HG02588 (cell line): ENCODE results near the gene ANKS1B.
"Not testable (repeated sequence)": the region's sequence is repeated elsewhere in the genome, so short reads cannot be mapped to it uniquely, and the experiment has no call there.

Experiments
- ATAC-seq: cut with Tn5 transposase; IDR thresholded peaks from one replicate; pipeline ENCODE4 v1.9.1; 2021; ENCODE audit warnings: mild to moderate bottlenecking, moderate library complexity; ENCODE audit not compliant: unreplicated experiment

ANKS1B gene

DNA sequence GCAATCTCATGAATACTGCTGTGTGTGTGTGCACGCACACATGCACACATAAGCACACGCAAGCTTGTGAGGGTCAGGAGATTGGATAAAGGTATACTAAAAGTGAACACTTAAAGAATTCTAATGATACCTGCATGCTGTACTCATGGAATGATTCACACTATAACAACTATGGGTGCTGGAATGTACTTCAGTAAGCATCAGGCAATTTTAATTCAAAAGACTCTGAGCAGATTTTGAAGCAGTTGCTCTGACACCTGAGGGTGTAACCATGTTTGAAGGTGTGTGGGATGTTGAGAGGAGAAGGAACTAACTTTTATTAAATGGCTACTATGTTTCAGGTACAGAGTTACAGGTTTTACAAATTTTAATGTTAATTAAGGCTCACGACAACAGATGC is 275.6 kb downstream of the ANKS1B start:
- no peak for ATAC-seq

DNA sequence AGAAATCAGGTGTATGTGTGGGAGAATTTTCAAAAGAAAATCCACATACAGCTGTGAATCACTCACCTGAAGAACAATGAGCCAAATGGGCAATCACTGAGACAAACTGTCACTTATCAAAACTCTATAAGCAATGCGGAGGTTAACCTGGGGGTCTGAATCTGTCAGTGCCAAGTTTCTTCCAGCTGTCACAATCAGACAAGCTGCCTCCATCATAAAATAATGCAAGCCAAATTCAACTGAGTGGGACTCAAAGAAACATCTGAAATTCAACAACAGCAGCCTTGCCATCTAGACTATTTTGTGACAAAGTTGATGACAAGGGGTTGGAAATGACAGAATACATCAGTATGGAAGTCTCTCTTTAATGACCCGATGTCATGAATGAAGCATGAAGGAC is 276.9 kb downstream of the ANKS1B start:
- no peak for ATAC-seq

- no peak for ATAC-seq
These were observed 277.8 kb downstream of the ANKS1B start for GRCh38 chr12:99706736-99707473.

- ATAC-seq: no peak
These were observed 280.3 kb downstream of the ANKS1B start for GRCh38 chr12:99704458-99704857.

DNA sequence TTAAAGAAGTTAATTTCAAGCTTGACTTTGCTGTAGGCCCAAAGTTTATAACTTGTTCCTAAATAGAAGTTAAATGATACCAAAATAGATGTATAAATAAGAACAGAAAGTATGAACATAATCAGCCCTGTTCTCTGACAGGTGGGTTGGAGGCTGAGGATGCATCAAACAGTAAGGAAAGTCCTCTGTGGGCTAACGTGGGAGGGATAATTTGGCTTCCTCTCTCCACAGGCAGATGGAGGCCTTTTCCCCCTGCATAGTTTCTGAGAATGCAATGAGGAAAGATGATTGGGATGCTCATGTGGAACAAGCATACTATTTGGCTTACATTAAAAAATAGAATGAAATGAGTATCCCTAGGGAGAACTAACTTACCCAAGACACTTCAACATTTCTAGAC is 280.7 kb downstream of the ANKS1B start:
- no peak for ATAC-seq

- ATAC-seq: no peak
These were observed 284.7 kb downstream of the ANKS1B start for GRCh38 chr12:99700032-99700431.

GRCh38 chr12:99695050-99695449 is 289.7 kb downstream of the ANKS1B start:
- no peak for ATAC-seq

- ATAC-seq: no peak
These were observed 298.6 kb downstream of the ANKS1B start for GRCh38 chr12:99686142-99686541.

GRCh38 chr12:99680276-99680675 is 304.5 kb downstream of the ANKS1B start:
- ATAC-seq: no peak

DNA sequence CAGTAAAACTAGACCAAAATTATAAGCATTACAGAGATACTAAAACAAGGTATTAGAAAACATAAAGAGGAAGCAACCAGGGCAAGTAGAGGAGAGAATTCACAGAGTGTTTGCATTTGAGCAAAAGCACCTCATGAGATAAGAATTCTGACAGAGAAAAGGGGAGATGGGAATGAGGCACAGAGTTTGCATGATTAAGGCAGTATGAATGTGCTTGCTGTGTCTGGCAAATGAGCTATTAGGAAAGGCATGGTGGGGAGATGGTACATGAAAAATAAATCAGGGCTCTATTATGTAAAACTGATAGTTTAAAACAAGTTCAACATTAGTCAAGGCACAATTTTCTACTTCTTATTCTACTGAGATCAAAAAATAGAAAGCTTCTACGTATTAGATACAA is 314.1 kb downstream of the ANKS1B start:
- ATAC-seq: no peak

DNA sequence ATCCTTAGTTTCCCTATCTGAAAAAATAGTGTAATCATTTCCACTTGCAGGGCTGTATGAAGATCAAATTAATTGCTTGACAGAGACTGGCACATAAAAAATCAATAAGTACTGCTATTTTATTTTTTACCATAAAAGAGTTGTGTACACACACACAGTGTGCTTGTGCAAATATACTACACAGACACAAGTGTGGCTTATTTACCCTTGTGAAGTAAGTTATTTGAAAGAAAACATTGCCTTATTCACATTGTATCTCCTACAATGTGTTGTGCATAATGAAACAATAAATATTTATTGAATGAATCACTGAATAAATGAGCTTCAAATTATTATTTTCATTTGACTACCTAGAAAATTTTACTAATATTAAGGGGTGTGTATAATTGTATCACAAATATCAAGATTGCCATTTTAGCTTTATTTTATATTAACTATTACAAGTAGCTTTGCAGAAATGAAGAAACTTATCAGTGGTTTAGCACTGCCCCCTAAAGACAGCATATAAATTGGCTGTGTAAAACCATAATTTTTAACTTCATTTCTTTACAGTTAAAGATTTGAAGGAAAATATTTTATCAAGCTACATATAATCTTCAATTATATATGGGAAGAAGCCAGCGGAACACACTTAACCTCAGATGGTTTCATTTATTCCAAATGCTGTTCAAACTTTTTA is 325.9 kb downstream of the ANKS1B start:
- ATAC-seq: no peak

DNA sequence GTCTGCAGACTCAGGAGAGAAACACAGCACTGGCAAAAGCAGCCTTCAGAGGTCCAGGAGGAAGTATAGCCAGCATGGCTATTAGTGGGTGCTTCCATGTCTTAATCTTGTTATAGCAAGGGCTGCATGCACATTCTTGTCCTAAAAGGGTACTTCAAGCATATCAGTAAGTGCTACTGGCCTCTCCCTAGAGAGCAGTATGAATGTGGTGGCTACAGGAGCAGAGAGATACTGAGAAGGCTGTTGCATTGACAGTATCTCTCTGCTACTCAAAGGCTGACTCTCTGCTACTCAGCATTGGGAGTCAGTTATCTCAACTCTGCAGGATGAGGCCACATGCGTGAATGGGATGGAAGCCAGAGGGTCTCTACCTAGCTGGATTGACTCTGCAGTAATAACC is 335.2 kb downstream of the ANKS1B start:
- no peak for ATAC-seq

DNA sequence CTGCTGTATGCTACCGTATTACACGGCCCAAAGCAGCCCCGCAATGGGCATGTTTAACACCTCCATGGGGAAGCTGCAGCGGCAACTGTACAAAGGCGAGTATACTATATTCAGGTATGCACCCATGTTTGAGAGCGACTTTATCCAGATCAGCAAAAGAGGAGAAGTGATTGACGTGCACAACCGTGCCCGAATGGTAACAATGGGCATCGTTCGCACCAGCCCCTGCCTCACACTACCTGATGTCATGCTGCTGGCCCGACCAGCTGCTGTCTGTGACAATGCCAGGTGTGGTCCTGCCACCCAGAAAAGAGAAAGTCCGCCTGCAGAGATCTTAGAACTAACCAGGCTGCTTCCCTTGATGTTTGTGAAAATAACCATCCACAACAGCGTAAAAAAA is 336.6 kb downstream of the ANKS1B start:
- no peak for ATAC-seq

DNA sequence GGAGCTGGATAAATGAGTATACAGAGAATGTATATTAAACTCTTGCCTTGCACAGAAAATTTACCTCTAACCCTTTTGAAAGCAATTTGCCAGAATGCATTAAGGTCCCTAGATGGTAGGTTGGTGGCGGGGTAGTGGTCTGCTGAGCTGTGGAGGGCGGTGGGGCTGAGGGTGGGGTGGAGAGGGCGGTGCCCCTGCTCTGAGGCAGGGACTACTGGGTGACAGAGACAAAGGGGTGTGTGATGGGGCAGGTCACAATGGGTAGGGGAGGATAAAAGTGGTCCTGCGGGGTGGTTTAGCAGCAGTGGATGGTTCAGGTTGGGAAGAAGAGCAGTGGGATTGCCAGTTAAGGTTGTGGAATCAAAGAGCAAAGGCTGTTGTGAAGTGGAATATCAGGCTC is 337.3 kb downstream of the ANKS1B start, which contains the start of gene GARIN6:
GARIN6 (plus strand) TSS at position 301 of the 400 bp plus-strand sequence. CDS start 422 bp downstream, outside the sequence.
- no peak for ATAC-seq

DNA sequence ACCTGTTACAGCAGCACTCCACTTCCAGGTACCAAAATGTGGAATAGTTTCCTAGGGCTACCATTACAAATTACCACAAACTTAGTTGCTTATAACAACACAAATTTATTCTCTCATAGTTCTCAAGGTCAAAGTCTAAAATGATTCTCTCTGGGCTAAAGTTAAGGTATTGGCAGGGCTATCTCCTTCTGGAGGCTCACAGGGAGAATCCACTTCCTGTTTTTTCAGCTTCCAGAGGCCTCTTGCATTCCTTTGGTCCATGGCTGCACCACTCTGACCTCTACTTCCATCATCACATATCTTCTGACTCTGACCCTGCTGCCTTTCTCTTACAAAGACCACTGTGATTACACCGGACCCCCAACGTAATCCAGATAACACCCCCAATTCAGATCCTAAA is 340.1 kb downstream of the ANKS1B start:
- ATAC-seq: no peak

- no peak for ATAC-seq
These were observed 357.3 kb downstream of the ANKS1B start for GRCh38 chr12:99627459-99627858.

- ATAC-seq: not testable (repeated sequence)
These were observed 360.1 kb downstream of the ANKS1B start for GRCh38 chr12:99624591-99624990.

GRCh38 chr12:99620159-99620479 is 364.6 kb downstream of the ANKS1B start:
- no peak for ATAC-seq

DNA sequence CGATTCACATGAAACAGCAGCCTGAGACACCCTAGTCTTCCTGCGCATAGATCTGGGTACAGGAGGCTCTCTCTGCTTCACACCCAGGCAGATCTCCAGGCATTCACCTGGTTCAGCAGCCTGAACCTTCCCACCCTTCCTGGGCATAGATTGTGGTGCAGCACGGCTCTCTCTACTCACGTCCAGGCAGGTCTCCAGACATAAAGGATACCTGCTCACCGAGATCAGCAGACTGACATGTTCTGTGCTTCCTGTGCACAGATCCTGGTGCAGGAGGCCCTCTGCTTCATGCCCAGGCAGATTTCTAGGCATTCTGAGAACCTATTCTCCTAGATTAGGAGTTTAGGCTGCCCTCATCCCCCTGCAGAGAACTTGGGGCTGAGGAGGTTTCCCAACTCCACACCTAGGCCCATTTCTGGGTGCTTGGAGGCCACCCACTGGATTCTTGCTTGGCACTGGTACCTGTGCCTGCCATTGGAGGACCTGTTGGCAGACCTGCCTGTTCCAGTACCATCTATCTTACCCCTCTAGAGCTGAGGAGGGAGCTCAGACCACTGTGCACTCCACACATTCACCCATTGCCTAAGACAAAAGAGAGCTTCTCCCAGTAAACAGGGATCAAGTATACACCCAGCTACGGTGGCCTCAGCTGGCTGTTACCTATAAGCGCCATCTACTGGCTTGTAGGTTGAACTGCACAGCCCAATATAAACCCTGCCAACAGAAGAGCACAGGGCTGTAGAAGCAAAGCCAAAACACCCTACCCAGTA is 365.2 kb downstream of the ANKS1B start:
- ATAC-seq: peak; percentile 89

DNA sequence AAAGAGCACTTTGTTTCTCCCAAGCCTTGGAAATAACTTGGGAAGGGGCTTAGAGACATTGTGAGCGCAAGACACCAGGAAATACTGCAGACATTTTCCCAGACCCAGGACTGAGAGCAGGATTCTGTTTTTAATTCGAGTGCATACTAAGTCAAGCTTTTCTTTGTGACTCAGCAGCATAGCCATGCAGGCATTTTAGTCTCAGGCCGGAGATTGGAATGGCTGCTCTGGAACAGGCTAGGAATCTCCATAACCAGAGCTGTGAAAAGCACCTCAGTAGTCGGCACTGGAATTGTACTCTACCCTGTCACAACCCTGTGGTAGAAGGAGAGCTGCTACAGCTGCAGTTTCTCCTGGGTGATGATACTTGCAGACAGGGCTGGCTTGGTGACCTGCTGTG is 366.1 kb downstream of the ANKS1B start:
- no peak for ATAC-seq

- no peak for ATAC-seq
These were observed 373.1 kb downstream of the ANKS1B start for GRCh38 chr12:99611599-99611998.

DNA sequence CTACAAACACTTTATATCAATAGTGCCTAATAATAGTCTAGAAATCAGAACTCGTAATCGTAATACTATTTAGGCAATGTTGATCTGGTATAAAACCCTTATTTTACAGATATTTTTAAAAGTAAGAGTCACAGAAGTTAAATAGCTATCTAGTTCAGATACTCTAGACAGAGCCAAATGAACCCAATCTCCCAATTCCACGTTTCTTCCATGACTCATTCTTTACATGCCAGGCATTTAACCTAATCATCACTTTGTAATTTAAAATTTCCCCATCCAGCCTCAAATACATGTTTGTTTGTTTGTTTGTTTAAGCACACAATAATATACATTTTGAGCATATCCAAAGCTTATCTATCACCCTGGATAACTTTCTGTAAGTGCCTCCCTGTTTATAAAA is 373.6 kb downstream of the ANKS1B start:
- ATAC-seq: no peak
